GF-D8 (cell line): Measurements from ENCODE around the gene NEIL3.

Source experiments
- DNase-seq: peaks from one replicate; lab custom pipeline; 2025; lab: John Stamatoyannopoulos, UW

The NEIL3 gene

GRCh38 chr4:177309522-177310371, at the start of gene NEIL3:
TSS of gene NEIL3 (plus strand) at chr4:177309874. CDS start at chr4:177309954, 80 bp downstream.
- DNase-seq = peak; percentile 83

GRCh38 chr4:177263818-177264217, 45.9 kb upstream of the NEIL3 start:
- DNase-seq = no peak

GRCh38 chr4:177264788-177265422, 44.8 kb upstream of the NEIL3 start:
- DNase-seq = no peak

GRCh38 chr4:177265729-177266128, 43.9 kb upstream of the NEIL3 start:
- no peak for DNase-seq

- no peak for DNase-seq
Measured at GRCh38 chr4:177266506-177266905, 43.2 kb upstream of the NEIL3 start.

- DNase-seq = no peak
Measured at GRCh38 chr4:177267911-177268310, 41.8 kb upstream of the NEIL3 start.

- no peak for DNase-seq
Measured at GRCh38 chr4:177271091-177271490, 38.6 kb upstream of the NEIL3 start.

GRCh38 chr4:177271915-177272766, 37.5 kb upstream of the NEIL3 start:
- DNase-seq = no peak

- no peak for DNase-seq
Measured at GRCh38 chr4:177275999-177276398, 33.7 kb upstream of the NEIL3 start.

GRCh38 chr4:177281351-177281909, 28.2 kb upstream of the NEIL3 start:
- DNase-seq = peak; percentile 43

- DNase-seq = no peak
Measured at GRCh38 chr4:177282284-177282835, 27.3 kb upstream of the NEIL3 start.

- no peak for DNase-seq
Measured at GRCh38 chr4:177283167-177283566, 26.5 kb upstream of the NEIL3 start.

- no peak for DNase-seq
Measured at GRCh38 chr4:177285953-177286352, 23.7 kb upstream of the NEIL3 start.

- DNase-seq = peak; percentile 45
Measured at GRCh38 chr4:177287255-177287654, 22.4 kb upstream of the NEIL3 start.

GRCh38 chr4:177288335-177288734, 21.3 kb upstream of the NEIL3 start:
- DNase-seq = no peak

- DNase-seq = no peak
Measured at GRCh38 chr4:177290780-177291179, 18.9 kb upstream of the NEIL3 start.

GRCh38 chr4:177292171-177292570, 17.5 kb upstream of the NEIL3 start:
- no peak for DNase-seq

- no peak for DNase-seq
Measured at GRCh38 chr4:177293208-177294033, 16.3 kb upstream of the NEIL3 start.

- no peak for DNase-seq
Measured at GRCh38 chr4:177297785-177298391, 11.8 kb upstream of the NEIL3 start.

- peak; percentile 42 for DNase-seq
Measured at GRCh38 chr4:177301126-177301639, 8.5 kb upstream of the NEIL3 start.
